K562 (cell line): Measurements from ENCODE around the gene KDELR3. TPM values are rescaled to one million over a fixed set of nuclear protein-coding genes. Genes with fewer than 3 reads are reported as not detected.

ENCODE experiments used
- ATAC-seq: fragments of 200-7000 bp; cut with Tn5 transposase; 3 replicates; pipeline ENCODE4 v1.9.1; 2020; ENCODE audit warnings: moderate library complexity
- BruUV-seq: library from RNA; stranded (reverse); fragments of 400-500 nt; replicated peaks from 2 replicates; lab custom pipeline; 2021; lab: Mats Ljungman, UMichigan
- CTCF ChIA-PET: fragments of 300-600 bp; formaldehyde crosslinking; extraction: SDS; loops from one replicate; lab custom pipeline; 2021; ENCODE audit warnings: low intra/inter-chr PET ratio; lab: Yijun Ruan, JAX
- POLR2A ChIA-PET: fragments of 300-600, 350-650 bp; sonication (Branson Sonifier 250); formaldehyde crosslinking; extraction: SDS; loops from one replicate; lab custom pipeline; 2021; ENCODE audit warnings: antibody characterized with exemption, inconsistent platforms; lab: Yijun Ruan, JAX
- DNase-seq, 4 experiments: peaks; one replicate each; pipeline versions ENCODE4 v3.0.0 to v3.0.0-alpha.2; 2011 to 2018; ENCODE audit warnings: low spot score in 3 of 4, mixed read lengths in 3 of 4; ENCODE audit errors: extremely low read depth in 1 of 4
- FAIRE-seq: peaks from 2 replicates; lab custom pipeline; 2011; peaks lifted over from hg19 to GRCh38; lab: Jason Lieb, UNC
- H2AFZ ChIP-seq: 2 replicates; pipeline ENCODE4 v1.6.0; 2011; ENCODE audit warnings: low read depth, low read length, control low read depth, inconsistent platforms
- H3K27ac ChIP-seq: fragments of 200-600 bp; 3 replicates; pipeline ENCODE4 v1.8.0; 2011; ENCODE audit warnings: low read depth, mild to moderate bottlenecking, control low read depth, inconsistent platforms, low read length, moderate library complexity, mixed read lengths; ENCODE audit errors: extremely low read depth
- H3K27me3 ChIP-seq, 2 experiments: fragments of 300-600 bp in 1 of 2; 2 replicates in 1 of 2; 3 replicates in 1 of 2; pipeline versions ENCODE4 v1.6.0 to v1.8.0; 2011; ENCODE audit warnings: inconsistent platforms in 2 of 2, low read length in 2 of 2, mild to moderate bottlenecking in 1 of 2, mixed read lengths in 1 of 2, moderate library complexity in 1 of 2; ENCODE audit not compliant: control insufficient read depth in 2 of 2, insufficient read depth in 2 of 2
- H3K36me3 ChIP-seq: fragments of 300-600 bp; 3 replicates; pipeline ENCODE4 v1.8.0; 2011; ENCODE audit warnings: mild to moderate bottlenecking, low read length, inconsistent platforms; ENCODE audit not compliant: control insufficient read depth, insufficient read depth
- H3K4me1 ChIP-seq, 2 experiments: fragments of 200-600 bp in 1 of 2; replicated peaks in 1 of 2; 2 replicates in 1 of 2; 3 replicates in 1 of 2; pipeline versions ENCODE4 v1.5.1 to v1.8.0; 2011; ENCODE audit warnings: inconsistent platforms in 2 of 2, low read length in 2 of 2, mild to moderate bottlenecking in 1 of 2, mixed read lengths in 1 of 2, moderate library complexity in 1 of 2; ENCODE audit not compliant: control insufficient read depth in 2 of 2, insufficient read depth in 2 of 2
- H3K4me2 ChIP-seq: 2 replicates; pipeline ENCODE4 v1.6.1; 2011; ENCODE audit warnings: low read length, control low read depth, inconsistent platforms, mixed read lengths; ENCODE audit not compliant: insufficient read depth
- H3K4me3 ChIP-seq: fragments of 200-600 bp; sonication (generic), shearing (Covaris generic); 2 replicates; pipeline ENCODE4 v1.5.1; 2016; ENCODE audit warnings: control low read depth, inconsistent platforms
- H3K79me2 ChIP-seq: fragments of 200-600 bp; 3 replicates; pipeline ENCODE4 v1.8.0; 2011; ENCODE audit warnings: low read length, inconsistent platforms; ENCODE audit not compliant: control insufficient read depth, insufficient read depth
- H3K9ac ChIP-seq, 2 experiments: 2 replicates each; pipeline versions ENCODE4 v1.6.0 to v1.6.1; 2011; ENCODE audit warnings: low read depth in 2 of 2, low read length in 2 of 2, control low read depth in 1 of 2, inconsistent platforms in 1 of 2, mild to moderate bottlenecking in 1 of 2, mixed read lengths in 1 of 2; ENCODE audit not compliant: insufficient read depth in 1 of 2
- H3K9me1 ChIP-seq: one replicate; pipeline ENCODE4 v1.6.0; 2011; ENCODE audit warnings: inconsistent platforms, mild to moderate bottlenecking, low read length, moderate library complexity; ENCODE audit not compliant: control insufficient read depth, insufficient read depth
- H3K9me3 ChIP-seq: replicated peaks from 2 replicates; pipeline ENCODE4 v1.5.1; 2011; ENCODE audit warnings: low read depth, low read length, inconsistent platforms; ENCODE audit not compliant: control insufficient read depth, insufficient read depth
- H4K20me1 ChIP-seq: replicated peaks from 2 replicates; pipeline ENCODE4 v1.6.1; 2011; ENCODE audit warnings: low read length, inconsistent platforms, mixed read lengths; ENCODE audit not compliant: control insufficient read depth, insufficient read depth
- ADNP ChIP-seq: fragments of 200-800 bp; sonication (Bioruptor generic); IDR thresholded peaks from 2 replicates; pipeline ENCODE4 v1.6.1; 2016; ENCODE audit warnings: missing genetic modification characterization, missing compliant biosample characterization
- ATF7 ChIP-seq: fragments of 450-650 bp; IDR thresholded peaks from 2 replicates; pipeline ENCODE4 v1.7.1; 2014; ENCODE audit warnings: mild to moderate bottlenecking, moderate library complexity
- JUND ChIP-seq, 2 experiments: IDR thresholded peaks; 2 replicates in 1 of 2; 3 replicates in 1 of 2; pipeline ENCODE4 v1.6.1; 2011; ENCODE audit warnings: borderline replicate concordance in 2 of 2, low read depth in 2 of 2, low read length in 2 of 2, improper control_type of control experiment in 1 of 2, missing biosample characterization in 1 of 2, missing genetic modification characterization in 1 of 2, missing genetic modification reagents in 1 of 2
- KDM5B ChIP-seq: fragments of 200-600 bp; sonication (generic); IDR thresholded peaks from 2 replicates; pipeline ENCODE4 v1.6.1; 2012; ENCODE audit warnings: low read depth, mild to moderate bottlenecking, moderate library complexity, low read length, control low read depth, inconsistent platforms; ENCODE audit not compliant: insufficient replicate concordance
- NFIC ChIP-seq: fragments of 450-650 bp; IDR thresholded peaks from 2 replicates; pipeline ENCODE4 v1.6.1; 2017; ENCODE audit warnings: mild to moderate bottlenecking, inconsistent platforms
- NR3C1 ChIP-seq: sonication (generic); formaldehyde crosslinking; IDR thresholded peaks from 2 replicates; pipeline ENCODE4 v1.8.1; 2022; ENCODE audit warnings: missing genetic modification reagents
- POLR2AphosphoS5 ChIP-seq: IDR thresholded peaks from 2 replicates; pipeline ENCODE4 v1.6.1; 2011; ENCODE audit warnings: mild to moderate bottlenecking, low read depth, low read length, moderate library complexity; ENCODE audit not compliant: control insufficient read depth, insufficient read depth
- SMARCA4 ChIP-seq: fragments of 450-650 bp; IDR thresholded peaks from 2 replicates; pipeline ENCODE4 v1.6.1; 2016
- ZNF431 ChIP-seq: sonication (generic); formaldehyde crosslinking; IDR thresholded peaks from 2 replicates; pipeline ENCODE4 v1.8.0; 2022; ENCODE audit warnings: mild to moderate bottlenecking, missing genetic modification reagents
- ZNF707 ChIP-seq: fragments of 250-450 bp; sonication (Bioruptor Pico); conservative IDR thresholded peaks from 2 replicates; pipeline ENCODE4 v1.8.0; 2022; ENCODE audit warnings: inconsistent platforms, mild to moderate bottlenecking, moderate library complexity
- ZNF76 ChIP-seq: fragments of 250-450 bp; sonication (Bioruptor Pico); IDR thresholded peaks from 2 replicates; pipeline ENCODE4 v1.4.0; 2020; ENCODE audit warnings: mild to moderate bottlenecking, moderate library complexity, borderline replicate concordance
- WGBS: fragments of 100-300 bp; shearing (Covaris generic); methylation state at CpG from one replicate; pipeline ENCODE4 v1.1.6; 2016; ENCODE audit warnings: low coverage, mixed read lengths; ENCODE audit not compliant: insufficient coverage; ENCODE audit errors: missing lambda C conversion rate; 5-methylcytosine and 5-hydroxymethylcytosine counted together
- in situ Hi-C: fragments of 300-500 bp; cut with MboI; formaldehyde crosslinking; loops from 4 replicates; pipeline ENCODE4 v1.15.0; 2018; ENCODE audit warnings: inconsistent platforms, mixed read lengths
- intact Hi-C: fragments of 100-400 bp; cut with micrococcal nuclease; formaldehyde crosslinking; loops from 2 replicates; pipeline ENCODE4 v1.14.2; 2022
- polyA plus RNA-seq, 8 experiments: library from polyadenylated mRNA; depleted of rRNA in 4 of 8; stranded (reverse) in 5 of 8; unstranded in 3 of 8; fragments of >200 nt; fragmentation: Nextera tagmentation in 2 of 8; fragmentation: Illumina TruSeq in 1 of 8; extraction: Ambion mirVana in 2 of 8; extraction: Trizol in 1 of 8; gene quantifications; 2 replicates each; pipeline versions ENCODE4 v1.2.1 to v1.2.3, GENCODE V29; 2011 to 2014; ENCODE audit warnings: inconsistent platforms in 1 of 8, missing spikeins in 1 of 8
- total RNA-seq, 7 experiments: library from RNA; depleted of rRNA in 6 of 7; stranded (reverse); fragments of >200 nt in 6 of 7; fragmentation: Illumina TruSeq in 2 of 7; extraction: Trizol in 2 of 7; gene quantifications; 2 replicates each; pipeline versions ENCODE4 v1.2.1 to v1.2.3, GENCODE V29; 2011 to 2021; ENCODE audit warnings: low replicate concordance in 1 of 7

Gene KDELR3
- total and polyA plus RNA-seq, 9 of the 15 experiments (the other 6 are each of a cell fraction or from before 2014, with no cell fraction given), result 7.1 to 44.8 (median 9.6) TPM

GRCh38 chr22:38490915-38491314 lies 23.0 kb downstream of the KDELR3 start:
- Histone ChIP-seq H3K4me3 (no peak overlapping the region), H3K27ac (peak overlapping the region; percentile 53; the same call in 1 of the 3 replicates)
- CTCF ChIA-PET, result no interaction called here
- BruUV-seq, result no TSS peak
- no peak for TF ChIP-seq SMARCA4
- TF ChIP-seq JUND (IDR thresholded peaks at IDR 0.05; ENCODE audit: borderline replicate concordance, low read depth, low read length), result 0 out of 2 replicates have a peak, but pooled peaks have one; percentile 31
- TF ChIP-seq JUND (tag; IDR thresholded peaks at IDR 0.05; ENCODE audit: borderline replicate concordance, low read depth, low read length), result peak; percentile 38; the same call in 1 of the 3 replicates
- no peak for TF ChIP-seq ZNF431 (CRISPR knock-in tag)
- TF ChIP-seq POLR2AphosphoS5, result peak; percentile 40; the same call in 1 of the 2 replicates
- TF ChIP-seq KDM5B, result no peak
- TF ChIP-seq NR3C1 (CRISPR knock-in tag), result no peak
- no peak for TF ChIP-seq ADNP (tag)
- peak; percentile 43; the same call in 1 of the 2 replicates for TF ChIP-seq ATF7
- TF ChIP-seq ZNF76 (CRISPR knock-in tag), result no peak
- no peak for TF ChIP-seq ZNF707 (CRISPR knock-in tag)
- peak; percentile 76 for TF ChIP-seq NFIC
- TF ChIP-seq, all 486 proteins: peak for 4
- Histone ChIP-seq H2AFZ (no peak overlapping the region), H3K4me1 (no peaks in the 10 kb centered on the region), H3K9me1 (peaks cover 3% of the 10 kb centered on the region), H4K20me1 (no peaks in the 10 kb centered on the region), H3K4me2 (no peak overlapping the region), H3K9ac (no peak overlapping the region), H3K27me3 (no peaks in the 10 kb centered on the region), H3K36me3 (peaks cover 94% of the 10 kb centered on the region), H3K9me3 (no peaks in the 10 kb centered on the region), H3K79me2 (peaks cover 4% of the 10 kb centered on the region)
- 88% methylated on average over 1 of the region's 1 CpG for WGBS
- POLR2A ChIA-PET, result interaction anchor here (1.6 to 2.9 kb wide), 4 partner anchors 8 to 12 kb away, joined by 4 to 13 read pairs (median 8); no protein-coding TSS in a partner anchor
- peak; percentile 63 for ATAC-seq
- in situ Hi-C loops, result no loop called here
- intact Hi-C loops, result no loop called here
- FAIRE-seq, result no peak
- no peak for DNase-seq
